Activated B cell treated with CpG ODN at 0.5 μM for 24 hours (primary cell): ENCODE measurements around the gene ANKS3. TPM values are rescaled to one million over a fixed set of nuclear protein-coding genes. Genes with fewer than 3 reads are reported as not detected.

Source experiments
- ATAC-seq: fragments of 200-7000 bp; cut with Tn5 transposase; one replicate; pipeline ENCODE4 v1.10.0; 2021; ENCODE audit warnings: low read depth, mild to moderate bottlenecking, moderate library complexity
- CTCF ChIA-PET: fragments of 350-600 bp; sonication (Branson Sonifier 250); formaldehyde crosslinking; loops from one replicate; lab custom pipeline; 2021; ENCODE audit warnings: antibody characterized with exemption; lab: Charles Lee
- POLR2A ChIA-PET: fragments of 350-600 bp; sonication (Branson Sonifier 250); formaldehyde crosslinking; loops from one replicate; lab custom pipeline; 2021; ENCODE audit warnings: antibody characterized with exemption; lab: Charles Lee
- DNase-seq: peaks from one replicate; pipeline ENCODE4 v3.0.0; 2022
- H3K27ac Mint-ChIP-seq: one replicate; pipeline ENCODE4 v1.8.0; 2020; ENCODE audit warnings: mixed read lengths
- H3K27me3 Mint-ChIP-seq: one replicate; pipeline ENCODE4 v1.8.0; 2021; ENCODE audit warnings: mixed read lengths
- H3K36me3 Mint-ChIP-seq: one replicate; pipeline ENCODE4 v1.8.0; 2021; ENCODE audit warnings: low read depth, mixed read lengths
- H3K4me1 Mint-ChIP-seq: one replicate; pipeline ENCODE4 v1.8.0; 2021; ENCODE audit warnings: mixed read lengths
- H3K4me3 Mint-ChIP-seq: one replicate; pipeline ENCODE4 v1.8.0; 2020; ENCODE audit warnings: mild to moderate bottlenecking, mixed read lengths
- H3K9me3 Mint-ChIP-seq: one replicate; pipeline ENCODE4 v1.8.0; 2020; ENCODE audit warnings: mixed read lengths
- intact Hi-C: fragments of 100-400 bp; cut with micrococcal nuclease; formaldehyde crosslinking; loops from one replicate; pipeline ENCODE4 v1.15.1; 2024
- total RNA-seq: library from RNA; stranded (reverse); gene quantifications from 2 replicates; pipeline ENCODE4 v1.2.3, GENCODE V29; 2022
- TF ChIP-seq, protein P1 (sequence below): fragments of 200-600 bp; IDR thresholded peaks from one replicate; pipeline ENCODE4 v1.8.0; 2022; ENCODE audit warnings: antibody characterized with exemption, mild to moderate bottlenecking

ANKS3 gene
- total RNA-seq, 1 donor from 2014 or later = 21.9 TPM

DNA sequence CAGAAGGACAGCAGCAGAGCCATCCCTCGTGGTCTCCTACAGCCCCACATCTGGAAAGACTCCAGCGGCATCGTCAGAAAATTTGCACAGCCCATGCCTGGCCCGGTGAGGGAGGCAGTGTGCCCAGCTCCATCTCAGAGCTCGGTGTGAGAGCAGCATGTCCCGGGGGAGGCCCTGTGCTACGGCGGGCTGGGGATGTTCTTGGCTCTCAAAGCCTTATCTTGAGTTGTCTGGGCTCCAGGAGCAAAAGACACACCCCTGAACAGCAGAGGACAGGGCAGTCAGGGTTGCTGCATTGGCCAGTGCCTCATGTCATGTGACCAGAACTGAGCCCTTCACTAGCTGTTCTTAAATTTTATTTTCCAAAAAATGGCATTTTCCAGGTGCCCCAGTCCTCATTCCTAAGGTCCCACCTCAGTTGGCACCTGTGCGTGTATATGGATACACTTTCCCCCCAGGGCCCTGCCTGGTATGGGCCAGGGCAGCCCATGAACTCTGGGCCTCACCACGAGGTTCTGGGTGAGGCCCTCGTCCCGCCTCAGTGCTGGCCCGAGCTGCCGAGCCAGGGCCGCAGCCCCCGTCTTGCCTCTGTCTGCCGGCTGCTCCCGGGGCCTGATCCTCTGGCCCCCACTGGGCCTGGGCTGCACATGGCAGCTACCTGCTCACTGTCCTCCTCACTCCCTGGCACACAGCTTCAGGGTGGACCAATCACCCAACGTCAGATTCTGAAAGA, 37.7 kb downstream of the ANKS3 start:
- CTCF ChIA-PET = interaction anchor here (1.9 kb wide), 1 partner anchor 38 kb away, joined by 5 read pairs; the partner anchor contains the start of genes ANKS3 and DNAAF8

DNA sequence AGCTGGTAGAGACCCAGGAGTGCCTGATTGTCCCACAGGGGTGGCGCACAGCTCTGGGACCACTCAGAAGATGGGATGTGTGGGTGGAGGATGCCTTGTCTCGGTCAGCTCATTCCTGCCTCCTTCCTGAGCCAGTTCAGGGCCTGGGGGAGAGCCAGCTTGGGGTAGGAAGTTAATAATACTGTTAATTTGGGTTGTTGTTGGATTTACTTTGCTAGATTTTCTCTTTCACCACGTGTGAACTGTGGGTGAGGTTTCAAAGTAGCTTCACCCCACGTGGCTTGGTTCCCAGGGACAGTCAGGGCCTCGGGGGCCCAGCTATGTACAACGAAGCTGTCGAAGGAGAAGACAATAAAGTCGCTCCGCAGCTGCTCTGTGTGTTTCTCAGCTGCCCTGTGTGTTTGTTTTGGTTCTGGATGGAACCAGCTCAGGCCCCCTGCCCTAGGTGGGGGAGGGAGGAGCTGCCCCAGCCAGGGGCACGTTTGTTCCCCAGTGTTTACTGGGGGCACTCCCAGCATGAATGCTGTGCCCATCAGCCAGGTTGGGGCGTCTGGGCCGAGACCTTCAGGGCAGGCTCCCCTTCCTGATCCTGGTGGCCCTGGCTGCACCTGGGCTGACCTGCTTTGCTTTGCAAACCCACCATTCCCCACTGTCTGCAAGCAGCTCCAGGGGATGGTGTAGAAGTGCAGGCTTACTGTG, 38.4 kb downstream of the ANKS3 start:
- peaks cover 34% of the 10 kb centered on the region for H3K36me3 Mint-ChIP-seq
- ChIA-PET POLR2A (interaction anchor here (1.0 to 1.5 kb wide), 3 partner anchors 39 to 80 kb away, joined by 3 to 5 read pairs (median 4); partner anchors contain the start of genes ANKS3, DNAAF8 and MGRN1), CTCF (interaction anchor here (1.9 kb wide), 1 partner anchor 38 kb away, joined by 5 read pairs; the partner anchor contains the start of genes ANKS3 and DNAAF8)
- H3K4me3 Mint-ChIP-seq = peak overlapping the region; percentile 60
- no peaks in the 10 kb centered on the region for H3K9me3 Mint-ChIP-seq
- ATAC-seq (no peak), DNase-seq (no peak)
- H3K4me1 Mint-ChIP-seq = peaks cover 9% of the 10 kb centered on the region
- no peak overlapping the region for H3K27ac Mint-ChIP-seq
- no peaks in the 10 kb centered on the region for H3K27me3 Mint-ChIP-seq
- intact Hi-C loops = no loop called here
- TF ChIP-seq, protein P1, sequence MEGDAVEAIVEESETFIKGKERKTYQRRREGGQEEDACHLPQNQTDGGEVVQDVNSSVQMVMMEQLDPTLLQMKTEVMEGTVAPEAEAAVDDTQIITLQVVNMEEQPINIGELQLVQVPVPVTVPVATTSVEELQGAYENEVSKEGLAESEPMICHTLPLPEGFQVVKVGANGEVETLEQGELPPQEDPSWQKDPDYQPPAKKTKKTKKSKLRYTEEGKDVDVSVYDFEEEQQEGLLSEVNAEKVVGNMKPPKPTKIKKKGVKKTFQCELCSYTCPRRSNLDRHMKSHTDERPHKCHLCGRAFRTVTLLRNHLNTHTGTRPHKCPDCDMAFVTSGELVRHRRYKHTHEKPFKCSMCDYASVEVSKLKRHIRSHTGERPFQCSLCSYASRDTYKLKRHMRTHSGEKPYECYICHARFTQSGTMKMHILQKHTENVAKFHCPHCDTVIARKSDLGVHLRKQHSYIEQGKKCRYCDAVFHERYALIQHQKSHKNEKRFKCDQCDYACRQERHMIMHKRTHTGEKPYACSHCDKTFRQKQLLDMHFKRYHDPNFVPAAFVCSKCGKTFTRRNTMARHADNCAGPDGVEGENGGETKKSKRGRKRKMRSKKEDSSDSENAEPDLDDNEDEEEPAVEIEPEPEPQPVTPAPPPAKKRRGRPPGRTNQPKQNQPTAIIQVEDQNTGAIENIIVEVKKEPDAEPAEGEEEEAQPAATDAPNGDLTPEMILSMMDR = no peak

More for the DNA sequence above, 37.7 kb downstream of the ANKS3 start:
- intact Hi-C loops = no loop called here
- Mint-ChIP-seq H3K27ac (no peak overlapping the region), H3K27me3 (no peaks in the 10 kb centered on the region), H3K9me3 (no peaks in the 10 kb centered on the region), H3K4me3 (no peak overlapping the region), H3K4me1 (peaks cover 9% of the 10 kb centered on the region), H3K36me3 (peaks cover 40% of the 10 kb centered on the region)
- TF ChIP-seq, protein P1 = no peak
- DNase-seq (no peak), ATAC-seq (no peak)
- POLR2A ChIA-PET = interaction anchor here (1.5 kb wide), 1 partner anchor 38 kb away, joined by 5 read pairs; the partner anchor contains the start of genes ANKS3 and DNAAF8

DNA sequence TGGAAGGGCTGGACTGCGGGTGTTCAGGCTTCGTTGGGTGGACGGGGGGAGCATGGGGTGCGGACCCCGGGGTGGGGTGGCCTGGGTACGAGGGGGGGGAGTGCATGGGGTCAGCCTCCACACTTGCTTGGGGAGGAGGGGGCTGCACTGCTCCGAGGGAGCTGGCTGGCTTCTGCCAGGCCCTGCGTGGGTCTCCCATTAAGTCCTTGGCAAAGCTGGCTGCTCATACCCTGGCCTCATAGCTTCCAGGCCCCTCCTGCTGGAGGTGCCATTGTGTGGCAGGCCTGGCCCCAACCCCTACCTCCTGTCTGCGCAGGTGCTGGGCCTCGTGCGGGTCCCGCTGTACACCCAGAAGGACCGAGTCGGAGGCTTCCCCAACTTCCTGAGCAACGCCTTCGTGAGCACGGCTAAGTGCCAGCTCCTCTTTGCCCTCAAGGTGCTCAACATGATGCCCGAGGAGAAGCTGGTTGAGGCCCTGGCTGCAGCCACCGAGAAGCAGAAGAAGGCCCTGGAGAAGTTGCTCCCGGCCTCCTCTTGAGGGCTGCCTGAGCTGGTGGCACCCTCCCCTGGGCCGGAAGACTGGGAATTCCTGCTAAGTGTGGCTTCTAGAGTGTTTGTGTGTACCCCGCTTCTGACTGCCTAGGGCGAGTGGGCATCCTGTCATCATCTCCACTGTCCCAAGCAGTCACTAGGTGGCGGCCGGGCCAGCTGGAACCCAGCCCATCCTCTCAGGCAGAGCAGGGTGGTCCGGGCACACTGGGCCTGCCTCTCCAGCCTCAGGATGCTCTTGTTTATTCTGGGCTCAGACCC, 39.2 kb downstream of the ANKS3 start:
- ChIA-PET CTCF (interaction anchor here (1.9 kb wide), 1 partner anchor 39 kb away, joined by 5 read pairs; the partner anchor contains the start of genes ANKS3 and DNAAF8), POLR2A (interaction anchor here (0.5 to 1.5 kb wide), 6 partner anchors 40 to 1116 kb away, joined by 3 to 9 read pairs (median 4); partner anchors contain the start of genes ANKS3, DNAAF8, MGRN1 and ROGDI)
- H3K4me1 Mint-ChIP-seq = peaks cover 9% of the 10 kb centered on the region
- H3K36me3 Mint-ChIP-seq = peaks cover 31% of the 10 kb centered on the region
- intact Hi-C loops = loop anchor here (5.0 kb wide), 1 partner anchor 278 kb away; the partner anchor contains the start of gene CORO7
- peak overlapping the region; percentile 46 for H3K27ac Mint-ChIP-seq
- H3K27me3 Mint-ChIP-seq = no peaks in the 10 kb centered on the region
- DNase-seq = no peak
- no peak for ATAC-seq
- TF ChIP-seq, protein P1 = no peak
- peak overlapping the region; percentile 76 for H3K4me3 Mint-ChIP-seq
- no peaks in the 10 kb centered on the region for H3K9me3 Mint-ChIP-seq

DNA sequence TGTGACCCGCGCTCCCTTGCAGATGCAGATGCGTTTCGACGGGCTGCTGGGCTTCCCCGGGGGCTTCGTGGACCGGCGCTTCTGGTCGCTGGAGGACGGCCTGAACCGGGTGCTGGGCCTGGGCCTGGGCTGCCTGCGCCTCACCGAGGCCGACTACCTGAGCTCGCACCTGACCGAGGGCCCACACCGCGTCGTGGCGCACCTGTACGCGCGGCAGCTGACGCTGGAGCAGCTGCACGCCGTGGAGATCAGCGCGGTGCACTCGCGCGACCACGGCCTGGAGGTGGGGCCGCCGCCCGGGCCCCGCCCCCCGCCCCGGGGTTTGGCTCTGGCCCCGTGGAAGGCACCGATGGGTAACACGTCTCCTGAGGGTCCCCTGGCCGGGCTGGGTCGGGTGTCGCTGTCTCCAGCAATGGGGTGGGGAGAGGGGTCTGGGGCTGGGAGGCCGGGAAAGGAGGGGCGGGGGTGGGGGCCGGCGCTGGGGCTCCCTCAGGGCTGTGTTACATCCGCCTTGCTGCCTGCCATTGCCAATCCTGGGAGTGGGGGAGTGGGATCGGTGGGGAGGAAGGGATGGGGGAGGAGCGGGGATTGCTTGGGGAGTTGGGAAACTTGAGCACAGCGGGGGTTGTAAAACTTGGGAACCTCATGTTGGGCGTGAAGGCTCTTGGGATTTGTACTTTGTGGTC, 40.0 kb downstream of the ANKS3 start:
- peak overlapping the region; percentile 76 for H3K4me3 Mint-ChIP-seq
- H3K27me3 Mint-ChIP-seq = no peaks in the 10 kb centered on the region
- DNase-seq = peak; percentile 38
- ATAC-seq = peak; percentile 14
- TF ChIP-seq, protein P1 = no peak
- peaks cover 9% of the 10 kb centered on the region for H3K4me1 Mint-ChIP-seq
- peaks cover 24% of the 10 kb centered on the region for H3K36me3 Mint-ChIP-seq
- no peaks in the 10 kb centered on the region for H3K9me3 Mint-ChIP-seq
- CTCF ChIA-PET = interaction anchor here (1.0 kb wide), 2 partner anchors 78 to 108 kb away, joined by 3 read pairs; no protein-coding TSS in a partner anchor
- peak overlapping the region; percentile 46 for H3K27ac Mint-ChIP-seq
- POLR2A ChIA-PET = interaction anchor here (0.6 to 2.2 kb wide), 6 partner anchors 40 to 190 kb away, joined by 3 to 27 read pairs (median 6); partner anchors contain the start of genes ANKS3, DNAAF8 and ROGDI
- intact Hi-C loops = loop anchor here (1.0 to 5.0 kb wide), 9 partner anchors 40 to 423 kb away; partner anchors contain the start of genes ANKS3, CORO7, DNAAF8 and EEF2KMT
